Nucleus accumbens (tissue), 56 donors: ENCODE data around the gene KDM4D.
A peak's percentile ranks its signal among the peaks of the same experiment; 100 is the strongest.
"Not testable (repeated sequence)": the region's sequence is repeated elsewhere in the genome, so short reads cannot be mapped to it uniquely, and the experiment has no call there.

Experiments
- DNase-seq, 56 donors: peaks; one replicate each; lab custom pipeline; 2025; lab: John Stamatoyannopoulos, UW

Gene KDM4D

GRCh38 chr11:94973099-94973968 is at the start of gene KDM4D, which contains the start of gene CWC15:
Gene KDM4D (plus strand): TSS chr11:94973709. CDS start chr11:94997373, 23,664 bp downstream.
Gene CWC15 (minus strand): TSS chr11:94973556. CDS start chr11:94972185, 1,371 bp downstream.
- peak; percentile 48 to 97 (median 91) for DNase-seq

GRCh38 chr11:94924171-94924572 is 49.3 kb upstream of the KDM4D start:
- no peak for DNase-seq

GRCh38 chr11:94924612-94925011 is 48.9 kb upstream of the KDM4D start:
- DNase-seq: no peak

- no peak for DNase-seq
Measured at GRCh38 chr11:94925422-94926270, 47.9 kb upstream of the KDM4D start.

GRCh38 chr11:94926271-94926625 is 47.3 kb upstream of the KDM4D start:
- DNase-seq: no peak

- DNase-seq: peak in 27 of 56 donors; percentile 4 to 54 (median 20)
Measured at GRCh38 chr11:94926698-94927237, 46.7 kb upstream of the KDM4D start.

- DNase-seq: no peak
Measured at GRCh38 chr11:94928117-94928990, 45.2 kb upstream of the KDM4D start.

GRCh38 chr11:94932072-94932471 is 41.4 kb upstream of the KDM4D start:
- not testable (repeated sequence) for DNase-seq

GRCh38 chr11:94932503-94932902 is 41.0 kb upstream of the KDM4D start:
- DNase-seq: no peak

- DNase-seq: peak in 1 of 56 donors; percentile 11
Measured at GRCh38 chr11:94933223-94934130, 40.0 kb upstream of the KDM4D start.

GRCh38 chr11:94934362-94934761 is 39.1 kb upstream of the KDM4D start:
- DNase-seq: peak in 9 of 56 donors; percentile 6 to 40 (median 11)

GRCh38 chr11:94934846-94935245 is 38.7 kb upstream of the KDM4D start:
- no peak for DNase-seq

- peak in 1 of 56 donors; percentile 5 for DNase-seq
Measured at GRCh38 chr11:94938095-94939055, 35.1 kb upstream of the KDM4D start.

- no peak for DNase-seq
Measured at GRCh38 chr11:94939346-94939745, 34.2 kb upstream of the KDM4D start.

- DNase-seq: no peak
Measured at GRCh38 chr11:94941131-94941530, 32.4 kb upstream of the KDM4D start.

- no peak for DNase-seq
Measured at GRCh38 chr11:94946812-94947211, 26.7 kb upstream of the KDM4D start.

GRCh38 chr11:94948070-94948617 is 25.4 kb upstream of the KDM4D start:
- no peak for DNase-seq
